Measurements from ENCODE around the gene TSPAN9. TPM values are rescaled to one million over a fixed set of nuclear protein-coding genes. Genes with fewer than 3 reads are reported as not detected.

The TSPAN9 gene
- total RNA-seq, 1 donor from 2014 or later = 20.5 TPM

DNA sequence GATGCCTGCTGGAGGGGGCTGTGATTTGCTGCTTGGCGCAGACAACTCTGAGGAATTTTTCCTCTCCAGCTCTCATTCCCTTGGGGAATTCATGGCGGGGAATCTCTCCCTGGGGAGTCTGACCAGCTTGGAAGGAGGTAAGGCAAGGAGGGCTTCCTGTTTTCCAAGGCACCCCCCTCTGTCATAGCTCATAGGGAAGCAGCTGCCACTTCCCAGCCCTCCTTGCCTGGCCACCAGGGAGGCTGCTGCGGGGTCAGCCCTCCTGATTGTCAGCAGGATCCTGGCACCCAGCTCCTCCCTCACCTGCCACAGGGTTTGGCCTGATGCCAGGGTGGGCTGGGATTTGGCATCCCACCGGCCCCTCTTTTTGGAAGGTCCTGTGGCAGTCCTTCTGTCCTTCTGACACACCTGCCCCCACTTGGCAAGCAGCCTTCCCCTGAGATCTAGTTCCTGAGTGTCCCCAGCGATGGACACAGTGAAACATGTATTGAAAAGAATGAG is 74.9 kb downstream of the TSPAN9 start:
- DNase-seq (ENCODE audit: low read depth) = no peak
- TF ChIP-seq, protein P1, sequence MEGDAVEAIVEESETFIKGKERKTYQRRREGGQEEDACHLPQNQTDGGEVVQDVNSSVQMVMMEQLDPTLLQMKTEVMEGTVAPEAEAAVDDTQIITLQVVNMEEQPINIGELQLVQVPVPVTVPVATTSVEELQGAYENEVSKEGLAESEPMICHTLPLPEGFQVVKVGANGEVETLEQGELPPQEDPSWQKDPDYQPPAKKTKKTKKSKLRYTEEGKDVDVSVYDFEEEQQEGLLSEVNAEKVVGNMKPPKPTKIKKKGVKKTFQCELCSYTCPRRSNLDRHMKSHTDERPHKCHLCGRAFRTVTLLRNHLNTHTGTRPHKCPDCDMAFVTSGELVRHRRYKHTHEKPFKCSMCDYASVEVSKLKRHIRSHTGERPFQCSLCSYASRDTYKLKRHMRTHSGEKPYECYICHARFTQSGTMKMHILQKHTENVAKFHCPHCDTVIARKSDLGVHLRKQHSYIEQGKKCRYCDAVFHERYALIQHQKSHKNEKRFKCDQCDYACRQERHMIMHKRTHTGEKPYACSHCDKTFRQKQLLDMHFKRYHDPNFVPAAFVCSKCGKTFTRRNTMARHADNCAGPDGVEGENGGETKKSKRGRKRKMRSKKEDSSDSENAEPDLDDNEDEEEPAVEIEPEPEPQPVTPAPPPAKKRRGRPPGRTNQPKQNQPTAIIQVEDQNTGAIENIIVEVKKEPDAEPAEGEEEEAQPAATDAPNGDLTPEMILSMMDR (conservative IDR thresholded peaks at IDR 0.05; ENCODE audit: low read depth, low read length) = no peak
- no peak overlapping the region for H3K4me3 ChIP-seq (ENCODE audit: low read depth, low read length)

DNA sequence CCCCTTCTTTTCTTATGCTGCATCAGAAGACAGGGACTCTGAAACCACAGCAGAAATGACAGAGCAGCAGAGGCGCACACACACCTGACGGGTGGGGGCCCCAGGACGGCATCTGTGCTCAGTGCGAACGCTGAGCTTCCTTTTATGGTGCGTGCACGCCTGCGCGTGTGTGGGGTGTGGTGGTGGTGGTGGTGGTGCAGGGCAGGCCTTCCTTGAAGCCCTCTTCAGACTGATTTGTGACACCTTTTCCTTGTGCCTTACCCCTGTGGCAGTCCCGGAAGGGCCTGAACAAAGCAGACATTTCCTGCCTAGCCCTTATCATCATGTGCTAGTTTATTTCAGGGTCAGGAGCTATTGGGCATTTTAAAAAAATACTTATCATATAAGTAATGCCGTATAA is 75.7 kb downstream of the TSPAN9 start:
- no peak for DNase-seq (ENCODE audit: low read depth)
- no peak overlapping the region for H3K4me3 ChIP-seq (ENCODE audit: low read depth, low read length)
- TF ChIP-seq, protein P1 (conservative IDR thresholded peaks at IDR 0.05; ENCODE audit: low read depth, low read length) = no peak

DNA sequence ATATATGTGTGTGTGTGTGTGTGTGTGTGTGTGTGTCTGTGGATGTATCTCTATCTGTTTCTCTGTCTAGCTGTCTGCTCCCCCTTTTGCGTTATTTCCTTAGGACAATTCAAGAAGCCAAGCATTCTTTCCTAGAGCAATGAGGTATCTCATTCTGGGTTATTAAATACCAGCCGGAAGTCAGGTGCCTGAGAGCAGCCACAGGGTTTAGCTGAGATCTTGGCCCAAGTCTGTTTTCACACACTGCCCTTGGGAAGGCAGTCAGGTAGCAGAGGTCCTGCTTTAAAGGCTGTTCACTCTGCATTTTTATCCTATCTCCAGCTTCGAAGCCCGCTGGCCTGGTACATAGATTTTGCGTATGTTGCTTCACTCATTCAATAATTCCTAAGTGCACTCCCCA is 76.8 kb downstream of the TSPAN9 start:
- DNase-seq (ENCODE audit: low read depth) = no peak
- TF ChIP-seq, protein P1 (conservative IDR thresholded peaks at IDR 0.05; ENCODE audit: low read depth, low read length) = no peak
- H3K4me3 ChIP-seq (ENCODE audit: low read depth, low read length) = no peak overlapping the region

DNA sequence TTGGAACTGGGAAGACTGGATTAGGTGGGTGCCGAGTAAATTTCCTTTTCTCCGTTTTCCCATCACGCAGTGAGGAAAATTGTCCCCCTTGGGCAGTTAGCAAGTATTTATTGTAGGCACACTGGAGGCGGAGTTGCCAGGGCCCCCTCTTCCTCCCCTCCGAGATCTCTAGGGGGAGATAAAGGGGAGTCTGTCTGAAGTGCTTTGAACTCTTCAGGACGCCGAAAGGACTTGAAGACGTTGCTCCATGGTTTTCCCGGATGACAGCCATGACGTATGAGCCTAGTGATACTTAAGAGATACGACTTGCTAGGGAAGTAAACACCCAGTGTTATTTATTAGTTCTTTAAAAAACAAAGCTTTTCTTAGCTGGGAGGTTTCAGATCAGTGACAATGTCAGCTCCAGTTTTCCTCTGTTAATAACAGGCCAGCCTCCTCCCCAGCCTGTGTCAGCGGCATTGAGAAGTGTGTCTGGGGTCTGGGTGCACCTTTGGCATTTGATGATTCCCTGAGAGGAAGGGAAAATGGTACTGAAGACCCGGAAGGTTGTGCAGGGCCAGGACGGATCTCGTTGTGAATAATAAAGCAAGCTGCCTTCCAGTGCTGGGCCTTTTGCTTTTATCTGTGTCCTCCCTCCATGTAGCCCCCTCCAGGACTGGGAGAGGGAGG is 78.7 kb downstream of the TSPAN9 start:
- TF ChIP-seq, protein P1 (conservative IDR thresholded peaks at IDR 0.05; ENCODE audit: low read depth, low read length) = no peak
- no peak for DNase-seq (ENCODE audit: low read depth)
- no peak overlapping the region for H3K4me3 ChIP-seq (ENCODE audit: low read depth, low read length)

DNA sequence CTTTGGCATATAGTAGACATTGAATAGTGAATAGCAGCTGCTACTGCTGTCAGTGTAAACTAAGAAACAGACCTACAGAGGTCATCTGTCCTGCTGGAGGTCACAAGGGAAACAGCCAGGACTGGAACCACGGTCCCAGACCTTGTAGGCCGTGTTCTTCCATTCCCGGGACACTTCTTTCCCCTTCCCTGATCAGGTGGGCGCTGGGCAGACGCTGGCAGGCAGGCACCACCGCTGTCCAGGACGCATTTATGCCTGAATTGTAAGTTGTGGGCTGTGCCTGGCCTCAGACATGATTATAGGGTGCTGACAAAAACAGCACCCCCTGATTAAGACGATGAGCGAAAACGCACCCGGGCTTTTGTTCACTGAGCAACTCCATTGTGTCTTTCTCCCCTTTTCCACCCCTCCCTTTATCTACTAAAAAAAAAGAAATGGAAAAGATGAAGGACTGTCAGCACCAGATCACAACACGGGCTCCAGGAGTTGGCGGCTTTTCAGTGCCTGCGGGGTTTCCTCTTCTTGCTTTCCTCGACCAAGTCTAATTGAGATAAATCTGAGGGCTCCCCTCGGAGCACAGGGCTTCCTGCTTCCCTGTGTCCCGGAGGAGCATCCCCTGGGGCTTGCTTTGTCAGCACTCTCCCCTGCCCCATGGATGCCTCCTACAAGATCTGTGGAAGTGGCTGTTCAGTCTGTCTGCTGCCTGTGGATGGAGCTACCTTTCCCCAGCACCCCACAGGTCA is 80.6 kb downstream of the TSPAN9 start:
- no peak for DNase-seq (ENCODE audit: low read depth)
- H3K4me3 ChIP-seq (ENCODE audit: low read depth, low read length) = no peak overlapping the region
- TF ChIP-seq, protein P1 (conservative IDR thresholded peaks at IDR 0.05; ENCODE audit: low read depth, low read length) = no peak

GRCh38 chr12:3158851-3159465 is 81.8 kb downstream of the TSPAN9 start:
- TF ChIP-seq, protein P1 (conservative IDR thresholded peaks at IDR 0.05; ENCODE audit: low read depth, low read length) = no peak
- no peak overlapping the region for H3K4me3 ChIP-seq (ENCODE audit: low read depth, low read length)
- DNase-seq (ENCODE audit: low read depth) = no peak
